Breast epithelium (tissue), 3 donors: ENCODE measurements around the gene MMP23B.

Experiments used
- POLR2A ChIP-seq: fragments of 450-650 bp; IDR thresholded peaks from one replicate; pipeline ENCODE4 v1.6.1; 2016; ENCODE audit warnings: antibody characterized with exemption, mild to moderate bottlenecking, moderate library complexity
- POLR2AphosphoS5 ChIP-seq, 3 donors: sonication (generic); formaldehyde crosslinking; IDR thresholded peaks; one replicate each; pipeline ENCODE4 v1.6.1; 2017; ENCODE audit warnings: antibody characterized with exemption in 3 of 3
- TF ChIP-seq, protein P1 (sequence below), 3 donors: fragments of 450-650 bp; IDR thresholded peaks; one replicate each; pipeline ENCODE4 v1.5.1; 2016 to 2017; ENCODE audit warnings: antibody characterized with exemption in 3 of 3, mild to moderate bottlenecking in 3 of 3, moderate library complexity in 3 of 3

DNA sequence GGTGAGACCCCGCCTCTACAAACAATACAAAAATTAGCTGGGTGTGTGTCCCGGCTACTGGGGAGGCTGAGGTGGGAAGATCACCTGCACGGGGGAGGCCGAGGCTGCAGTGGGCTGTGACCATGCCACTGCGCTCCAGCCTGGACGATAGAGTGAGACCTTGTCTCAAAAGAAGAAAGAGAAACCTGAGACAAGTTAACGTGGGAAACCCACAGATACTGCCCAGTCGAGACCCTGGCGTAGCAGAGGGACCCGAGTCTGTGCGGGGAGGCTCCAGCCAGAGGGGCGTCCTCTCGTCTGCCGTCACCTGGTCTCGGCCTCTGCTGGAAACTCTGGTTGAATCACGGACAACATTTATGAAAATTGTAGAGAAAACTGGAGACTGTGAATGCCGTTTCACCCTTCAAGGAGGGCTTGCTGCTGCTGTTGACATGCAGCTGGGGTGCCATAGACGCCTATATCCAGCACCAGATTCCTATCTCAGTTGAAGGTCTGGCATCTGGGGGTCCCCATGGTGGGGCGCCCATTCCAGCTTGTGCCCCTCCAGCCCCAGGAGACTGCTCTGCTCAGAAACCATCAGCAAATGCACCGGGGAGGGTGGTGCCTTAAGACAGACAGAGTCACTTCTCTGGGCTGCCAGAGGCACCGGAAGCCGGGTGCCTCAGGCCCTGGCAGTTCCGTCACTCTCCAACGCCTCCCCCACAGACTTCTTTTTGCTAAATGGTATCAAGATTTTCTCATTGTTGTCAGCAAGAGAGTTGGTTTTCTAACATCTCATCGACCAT is 40.4 kb downstream of the MMP23B start:
- TF ChIP-seq, protein P1, sequence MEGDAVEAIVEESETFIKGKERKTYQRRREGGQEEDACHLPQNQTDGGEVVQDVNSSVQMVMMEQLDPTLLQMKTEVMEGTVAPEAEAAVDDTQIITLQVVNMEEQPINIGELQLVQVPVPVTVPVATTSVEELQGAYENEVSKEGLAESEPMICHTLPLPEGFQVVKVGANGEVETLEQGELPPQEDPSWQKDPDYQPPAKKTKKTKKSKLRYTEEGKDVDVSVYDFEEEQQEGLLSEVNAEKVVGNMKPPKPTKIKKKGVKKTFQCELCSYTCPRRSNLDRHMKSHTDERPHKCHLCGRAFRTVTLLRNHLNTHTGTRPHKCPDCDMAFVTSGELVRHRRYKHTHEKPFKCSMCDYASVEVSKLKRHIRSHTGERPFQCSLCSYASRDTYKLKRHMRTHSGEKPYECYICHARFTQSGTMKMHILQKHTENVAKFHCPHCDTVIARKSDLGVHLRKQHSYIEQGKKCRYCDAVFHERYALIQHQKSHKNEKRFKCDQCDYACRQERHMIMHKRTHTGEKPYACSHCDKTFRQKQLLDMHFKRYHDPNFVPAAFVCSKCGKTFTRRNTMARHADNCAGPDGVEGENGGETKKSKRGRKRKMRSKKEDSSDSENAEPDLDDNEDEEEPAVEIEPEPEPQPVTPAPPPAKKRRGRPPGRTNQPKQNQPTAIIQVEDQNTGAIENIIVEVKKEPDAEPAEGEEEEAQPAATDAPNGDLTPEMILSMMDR (IDR thresholded peaks at IDR 0.05): no peak
- TF ChIP-seq POLR2A: no peak
- no peak for TF ChIP-seq POLR2AphosphoS5 (IDR thresholded peaks at IDR 0.05)
